NCI-H1930 (cell line): ENCODE results near the gene PRRG3.

Experiments used
- DNase-seq, 2 experiments: peaks; one replicate each; lab custom pipeline; 2025; lab: John Stamatoyannopoulos, UW

The PRRG3 gene

DNA sequence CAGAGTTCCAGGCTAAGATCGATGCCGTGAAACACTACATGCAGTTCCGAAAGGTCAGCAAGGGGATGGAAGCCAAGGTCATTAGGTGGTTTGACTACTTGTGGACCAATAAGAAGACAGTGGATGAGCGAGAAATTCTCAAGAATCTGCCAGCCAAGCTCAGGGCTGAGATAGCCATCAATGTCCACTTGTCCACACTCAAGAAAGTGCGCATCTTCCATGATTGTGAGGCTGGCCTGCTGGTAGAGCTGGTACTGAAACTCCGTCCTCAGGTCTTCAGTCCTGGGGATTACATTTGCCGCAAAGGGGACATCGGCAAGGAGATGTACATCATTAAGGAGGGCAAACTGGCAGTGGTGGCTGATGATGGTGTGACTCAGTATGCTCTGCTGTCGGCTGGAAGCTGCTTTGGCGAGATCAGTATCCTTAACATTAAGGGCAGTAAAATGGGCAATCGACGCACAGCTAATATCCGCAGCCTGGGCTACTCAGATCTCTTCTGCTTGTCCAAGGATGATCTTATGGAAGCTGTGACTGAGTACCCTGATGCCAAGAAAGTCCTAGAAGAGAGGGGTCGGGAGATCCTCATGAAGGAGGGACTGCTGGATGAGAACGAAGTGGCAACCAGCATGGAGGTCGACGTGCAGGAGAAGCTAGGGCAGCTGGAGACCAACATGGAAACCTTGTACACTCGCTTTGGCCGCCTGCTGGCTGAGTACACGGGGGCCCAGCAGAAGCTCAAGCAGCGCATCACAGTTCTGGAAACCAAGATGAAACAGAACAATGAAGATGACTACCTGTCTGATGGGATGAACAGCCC is 48.6 kb downstream of the PRRG3 start:
- DNase-seq: no peak

GRCh38 chrX:151745651-151746050 is 50.4 kb downstream of the PRRG3 start:
- no peak for DNase-seq

DNA sequence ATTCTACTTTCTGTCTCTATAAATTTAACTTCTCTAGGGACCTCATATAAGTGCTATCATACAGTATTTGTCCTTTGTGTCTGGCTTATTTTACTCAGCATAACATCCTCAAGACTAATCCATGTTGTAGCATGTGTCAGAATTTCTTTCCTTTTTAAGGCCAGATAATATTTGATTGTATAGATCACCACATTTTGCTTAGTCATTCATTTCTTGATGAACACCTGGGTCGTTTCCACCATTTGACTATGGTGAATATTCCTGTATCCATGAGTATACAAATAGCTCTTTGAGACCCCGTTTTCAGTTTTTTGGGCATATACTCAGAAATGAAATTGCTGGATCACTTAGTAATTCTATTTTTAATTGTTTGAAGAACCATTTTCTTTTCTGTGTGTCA is 51.2 kb downstream of the PRRG3 start:
- DNase-seq: no peak

- DNase-seq: no peak
These were observed 55.3 kb downstream of the PRRG3 start for GRCh38 chrX:151750511-151750910.

DNA sequence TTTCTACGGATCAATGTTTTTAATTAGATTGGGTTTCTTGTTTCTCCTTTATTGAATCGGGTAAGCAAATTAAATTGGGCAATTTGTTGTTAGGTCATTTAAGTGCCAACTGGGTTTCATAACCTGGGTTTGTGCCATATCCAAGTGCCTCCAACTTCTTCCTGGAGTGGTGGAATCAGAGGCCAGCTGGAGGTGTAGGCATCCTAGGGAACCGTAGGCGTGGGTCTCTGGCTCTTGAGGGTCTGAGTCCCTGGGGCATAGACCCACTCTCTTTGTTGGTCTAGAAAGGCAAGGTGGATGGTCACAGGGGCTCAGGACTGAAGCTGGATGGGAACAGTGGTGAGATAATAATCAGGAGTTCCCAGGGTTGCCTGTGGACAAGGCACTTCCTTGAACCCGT is 57.6 kb downstream of the PRRG3 start:
- DNase-seq: no peak

GRCh38 chrX:151753313-151754046 is 58.2 kb downstream of the PRRG3 start:
- DNase-seq: peak; percentile 3 to 40

- DNase-seq: no peak
These were observed 58.8 kb downstream of the PRRG3 start for GRCh38 chrX:151754047-151754429.

DNA sequence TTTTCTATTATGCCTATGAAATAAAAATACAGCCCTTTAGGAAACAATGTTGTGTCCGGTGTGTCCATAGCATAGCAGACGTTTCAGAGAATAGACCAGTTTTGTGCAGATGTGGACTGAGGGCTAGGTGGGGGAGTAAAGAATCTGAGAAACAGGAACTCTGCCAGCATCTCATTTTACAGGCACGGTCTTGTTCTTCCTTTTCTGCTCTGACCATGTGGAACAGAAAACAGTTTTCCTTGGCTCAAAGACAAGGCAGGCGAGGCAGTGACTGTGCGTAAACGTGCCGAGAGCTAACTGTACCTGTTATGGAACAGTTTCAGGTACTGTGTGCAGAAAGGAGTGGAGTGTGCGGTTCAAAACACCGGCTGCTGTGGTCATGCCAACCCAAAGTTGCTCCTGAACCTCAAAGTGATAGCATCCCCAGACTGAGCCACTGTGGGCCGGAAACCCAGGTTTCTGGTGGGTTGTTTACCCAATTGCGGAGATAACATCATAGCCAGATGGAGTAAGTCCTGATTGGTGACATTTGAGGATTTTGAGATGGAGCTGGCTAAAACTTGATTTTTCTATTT is 59.5 kb downstream of the PRRG3 start:
- DNase-seq: no peak
